Amygdala (tissue), 56 donors: ENCODE results near the gene C16orf95.
"Not testable (repeated sequence)": the region's sequence is repeated elsewhere in the genome, so short reads cannot be mapped to it uniquely, and the experiment has no call there.

Experiments
- DNase-seq, 56 donors: peaks; one replicate each; lab custom pipeline; 2025; lab: John Stamatoyannopoulos, UW

Gene C16orf95

DNA sequence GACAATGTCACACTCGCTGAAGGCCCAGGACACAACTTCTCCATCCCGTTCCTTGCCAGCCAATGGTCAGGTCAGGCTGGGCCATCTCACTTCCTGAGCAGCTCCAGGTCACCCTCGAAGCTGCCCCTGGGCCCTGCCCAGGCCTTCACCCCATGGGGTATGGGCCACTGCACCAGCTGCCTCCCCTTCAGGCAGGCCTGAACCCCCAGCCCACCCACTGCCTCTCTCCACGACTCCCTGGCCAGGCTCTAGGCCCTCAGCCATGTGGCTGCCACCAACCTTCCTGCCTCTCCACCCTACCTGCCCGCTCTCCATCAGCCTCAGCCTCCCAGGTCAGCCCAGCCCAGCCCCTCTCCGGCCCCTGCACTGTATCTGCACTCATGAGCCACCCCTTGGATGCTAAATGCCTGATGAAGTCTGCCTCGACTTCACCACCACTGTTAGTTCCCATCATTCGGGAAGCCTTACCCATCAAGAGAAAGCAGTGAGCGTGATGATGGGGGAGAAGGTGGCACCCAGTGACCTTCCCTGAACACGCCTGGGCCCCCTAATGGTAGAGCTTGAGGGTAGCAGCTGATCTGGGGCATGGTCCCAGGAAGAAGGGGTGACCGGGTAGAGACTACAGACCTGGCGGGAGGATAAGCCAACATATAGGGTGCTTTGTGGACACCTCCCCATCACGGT is 30.9 kb upstream of the C16orf95 start:
- DNase-seq = no peak

DNA sequence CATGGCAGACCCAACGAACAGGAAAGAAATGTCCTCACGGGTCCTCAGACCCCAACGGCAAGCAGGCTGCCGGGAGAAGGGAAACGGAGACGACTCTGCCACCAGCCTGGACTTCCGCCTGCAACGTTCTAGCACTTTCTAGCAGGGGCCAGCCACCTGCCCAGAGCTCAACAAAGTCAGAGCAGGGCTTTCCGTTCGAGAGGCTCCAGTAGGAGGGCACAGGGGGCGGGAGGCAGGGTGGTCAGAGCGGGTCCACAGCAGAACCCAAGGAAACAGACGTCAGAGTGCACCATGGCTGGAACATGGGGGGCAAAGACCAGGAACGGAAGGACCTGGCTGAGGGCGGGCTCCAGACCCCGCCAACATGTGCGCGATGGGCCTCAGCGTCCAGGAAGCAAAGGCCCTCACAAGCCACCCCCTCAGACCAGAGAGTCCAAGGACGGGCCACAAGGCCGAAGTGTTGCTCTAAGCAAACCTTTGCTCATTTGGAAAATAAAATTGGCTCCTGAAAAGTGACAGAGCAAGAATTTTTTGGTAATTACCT is 29.4 kb upstream of the C16orf95 start:
- no peak for DNase-seq

DNA sequence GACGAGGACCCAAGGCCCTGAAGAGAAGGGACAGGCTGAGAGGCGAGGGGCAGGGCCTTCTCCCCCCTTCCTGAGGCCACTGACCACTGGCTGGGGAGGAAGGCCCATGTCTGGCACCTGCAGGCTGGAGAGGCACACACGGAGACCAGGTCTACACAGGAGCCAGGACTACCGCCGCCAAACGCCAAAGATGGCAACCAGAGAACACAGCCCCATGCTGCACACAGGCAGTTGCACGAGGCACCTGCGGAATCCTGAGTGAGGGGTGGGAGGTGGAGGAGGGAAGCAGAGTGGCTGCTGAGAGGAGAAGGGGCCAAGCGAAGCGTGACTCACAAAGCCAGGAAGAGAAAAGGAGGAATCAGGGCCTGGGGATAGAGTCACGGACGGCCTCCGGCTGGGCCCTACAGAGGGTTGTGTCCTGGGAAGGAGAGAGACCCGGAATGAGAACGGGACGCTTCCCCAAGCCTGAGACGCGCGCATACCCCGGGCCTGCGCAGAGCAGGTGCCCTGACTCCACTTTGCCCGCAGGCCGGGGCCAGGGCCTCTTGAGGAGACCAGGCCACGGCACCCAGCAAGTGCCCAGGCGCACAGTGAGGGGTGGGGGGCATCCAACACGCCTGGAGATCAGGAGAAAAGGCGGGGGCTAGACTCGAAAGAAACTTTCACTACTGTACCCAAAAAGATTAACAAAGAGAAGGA is 28.7 kb upstream of the C16orf95 start:
- DNase-seq = no peak

DNA sequence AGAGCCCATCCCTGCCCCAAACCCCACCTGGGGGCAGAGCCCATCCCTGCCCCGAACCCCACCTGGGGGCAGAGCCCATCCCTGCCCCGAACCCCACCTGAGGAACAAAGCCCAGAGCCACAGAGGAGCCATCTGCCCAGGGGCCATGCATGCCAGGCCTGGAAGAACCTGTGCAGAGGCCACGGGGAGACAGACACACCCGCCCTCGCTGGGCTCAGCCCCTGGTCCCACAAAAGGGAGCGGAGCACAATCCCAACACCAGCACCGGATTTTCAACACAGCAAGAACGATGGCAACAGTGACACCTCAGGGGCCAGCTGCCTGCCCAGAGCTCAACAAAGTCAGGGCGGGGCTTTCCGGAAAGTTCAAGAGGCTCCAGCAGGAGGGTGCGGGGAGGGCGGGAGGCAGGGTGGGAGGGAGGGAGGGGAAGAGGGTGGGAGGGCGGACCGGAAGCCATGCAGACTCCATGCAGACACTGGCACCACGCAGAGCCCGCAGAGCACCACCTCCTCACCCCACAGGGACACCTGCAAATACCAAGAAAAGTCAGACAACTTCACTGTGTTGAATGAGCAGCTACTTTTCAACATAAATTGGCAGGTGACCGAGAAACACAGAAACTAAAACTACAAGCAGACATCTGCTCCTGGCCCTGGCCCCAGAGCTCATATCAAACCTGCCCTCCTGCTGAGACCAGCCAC is 27.9 kb upstream of the C16orf95 start:
- DNase-seq = no peak

DNA sequence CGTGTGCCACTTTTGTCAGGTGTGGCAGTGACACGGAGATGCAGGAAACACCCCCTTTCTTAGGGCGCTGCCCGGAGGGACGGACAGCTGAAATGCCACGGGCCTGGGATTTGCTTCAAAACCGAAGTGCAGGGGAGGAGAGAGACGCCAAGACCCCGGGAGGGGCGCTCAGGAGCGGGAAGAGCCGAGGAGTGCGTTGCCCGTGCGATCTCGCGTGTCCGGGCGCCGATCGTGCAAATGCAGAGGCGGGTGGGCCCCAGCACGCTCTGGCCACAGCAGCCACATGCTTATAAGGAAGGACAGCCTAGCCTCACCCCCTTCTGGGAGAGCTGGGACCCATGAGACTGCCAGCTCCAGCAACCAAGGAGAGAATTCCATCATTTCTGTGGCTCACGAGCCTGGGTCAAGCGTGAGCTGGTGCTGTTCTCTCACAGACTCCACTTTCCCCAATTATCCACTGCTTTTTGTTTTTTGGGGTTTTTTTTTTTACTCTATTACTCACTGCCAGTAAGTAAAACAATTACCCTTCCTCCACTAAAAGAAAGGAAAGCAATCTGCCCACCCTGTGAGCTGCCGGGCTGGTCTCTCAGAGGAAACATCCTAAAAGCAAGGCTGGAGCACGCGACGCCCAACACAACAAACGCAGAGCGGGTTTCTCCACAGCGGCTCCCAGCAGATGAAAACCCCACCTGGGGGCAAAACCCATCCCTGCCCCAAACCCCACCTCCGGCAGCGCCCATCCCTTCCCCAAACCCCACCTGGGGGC is 27.2 kb upstream of the C16orf95 start:
- DNase-seq = no peak

DNA sequence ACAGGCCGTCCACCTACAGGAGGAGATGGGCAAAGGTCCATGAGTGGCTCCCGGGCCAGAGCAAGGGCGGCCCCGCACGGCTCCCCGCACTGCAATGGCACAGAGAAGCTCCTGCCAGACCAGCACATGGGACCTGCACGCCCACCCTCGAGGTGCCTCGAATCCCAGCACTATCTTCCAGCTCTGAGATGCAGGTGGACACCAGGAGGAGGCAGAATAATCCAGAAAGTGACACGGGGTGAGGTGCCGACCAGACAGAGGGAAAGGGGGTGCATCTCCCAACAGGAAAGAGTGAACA is 26.5 kb upstream of the C16orf95 start:
- DNase-seq = no peak

DNA sequence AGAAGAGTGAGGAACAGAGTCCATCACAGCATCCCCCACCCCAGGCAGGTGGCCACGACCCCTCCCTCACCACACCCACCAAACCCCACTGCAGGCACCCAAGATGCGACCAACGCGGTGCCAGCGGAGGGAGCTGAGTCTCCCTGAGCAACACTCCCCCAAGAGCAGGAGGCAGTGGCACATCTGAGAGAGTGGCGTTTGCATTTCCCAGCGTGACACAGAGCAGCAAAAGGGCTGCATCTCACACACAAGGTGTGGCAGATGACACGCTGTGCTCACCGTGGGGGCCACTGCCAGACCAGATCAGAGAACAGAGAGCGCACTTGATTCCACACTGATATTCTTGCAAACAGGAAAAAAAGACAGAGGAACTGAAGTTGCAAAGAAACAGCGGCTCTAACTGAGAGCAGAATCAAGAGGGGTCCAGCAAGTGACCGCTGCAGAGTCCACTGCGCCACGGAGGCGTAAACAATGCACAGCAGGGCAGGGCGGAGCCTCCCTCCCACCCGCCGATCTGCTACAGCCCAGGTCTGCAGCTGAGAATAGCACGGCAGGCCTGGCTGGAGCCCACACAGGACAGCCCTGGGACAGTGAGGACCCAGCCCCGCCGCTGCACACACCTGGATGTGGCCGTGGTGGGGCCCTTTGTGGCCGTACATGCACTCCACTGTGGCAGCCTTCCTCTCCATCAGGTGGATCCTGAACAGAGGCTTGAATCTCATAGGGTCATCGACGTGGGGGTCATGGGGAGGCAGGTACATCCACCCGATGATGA is 26.0 kb upstream of the C16orf95 start:
- DNase-seq = no peak

DNA sequence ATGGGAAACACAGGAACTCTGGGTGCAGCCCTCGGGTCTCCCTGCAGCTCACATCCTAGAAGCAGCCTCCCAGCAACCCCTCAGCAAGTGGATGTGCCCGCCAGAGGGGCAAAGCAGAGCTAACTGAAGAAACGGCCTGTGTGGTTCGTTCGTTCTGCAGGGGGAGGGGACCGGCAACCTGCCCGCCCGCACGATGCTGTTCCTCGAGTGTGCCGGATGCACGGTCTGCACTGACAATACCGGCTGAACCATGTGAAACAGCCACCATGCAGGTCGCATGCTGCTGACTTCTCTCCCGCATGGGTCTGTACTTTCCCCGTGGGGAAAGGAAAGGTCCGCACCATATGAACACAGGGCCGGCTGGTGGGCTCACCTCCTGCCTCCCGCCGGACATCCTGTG is 25.3 kb upstream of the C16orf95 start:
- no peak for DNase-seq

DNA sequence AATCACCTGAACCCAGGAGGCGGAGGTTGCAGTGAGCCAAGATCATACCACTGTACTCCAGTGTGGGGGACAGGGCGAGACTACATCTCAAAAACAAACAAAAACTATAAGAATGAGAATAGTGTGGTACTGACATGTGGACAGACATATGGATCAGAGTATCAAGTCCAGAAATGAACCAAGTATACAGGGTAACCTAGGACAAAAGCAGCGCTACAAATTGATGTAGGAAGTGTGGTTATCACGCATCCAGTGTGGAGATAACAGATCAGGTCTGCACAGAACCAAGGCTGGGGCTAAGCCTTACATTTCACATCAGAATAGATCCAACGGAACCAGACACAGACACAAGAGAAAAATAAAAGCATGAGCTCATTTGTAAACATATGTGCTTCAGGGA is 23.0 kb upstream of the C16orf95 start:
- DNase-seq = no peak

DNA sequence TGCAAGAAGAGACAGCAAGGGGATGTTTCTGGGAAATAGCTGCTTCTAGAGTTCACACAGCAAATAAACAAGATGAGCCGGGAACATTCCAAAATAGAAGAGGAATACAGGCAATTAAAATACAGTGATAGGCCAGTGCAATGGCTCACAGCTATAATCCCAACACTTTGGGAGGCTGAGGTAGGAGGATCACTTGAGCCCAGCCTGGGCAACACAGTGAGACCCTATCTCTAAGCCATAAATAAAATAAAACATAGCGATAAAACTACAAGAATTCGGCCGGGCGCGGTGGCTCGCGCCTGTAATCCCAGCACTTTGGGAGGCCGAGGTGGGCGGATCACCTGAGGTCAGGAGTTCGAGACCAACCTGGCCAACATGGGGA is 22.5 kb upstream of the C16orf95 start:
- DNase-seq = not testable (repeated sequence)

DNA sequence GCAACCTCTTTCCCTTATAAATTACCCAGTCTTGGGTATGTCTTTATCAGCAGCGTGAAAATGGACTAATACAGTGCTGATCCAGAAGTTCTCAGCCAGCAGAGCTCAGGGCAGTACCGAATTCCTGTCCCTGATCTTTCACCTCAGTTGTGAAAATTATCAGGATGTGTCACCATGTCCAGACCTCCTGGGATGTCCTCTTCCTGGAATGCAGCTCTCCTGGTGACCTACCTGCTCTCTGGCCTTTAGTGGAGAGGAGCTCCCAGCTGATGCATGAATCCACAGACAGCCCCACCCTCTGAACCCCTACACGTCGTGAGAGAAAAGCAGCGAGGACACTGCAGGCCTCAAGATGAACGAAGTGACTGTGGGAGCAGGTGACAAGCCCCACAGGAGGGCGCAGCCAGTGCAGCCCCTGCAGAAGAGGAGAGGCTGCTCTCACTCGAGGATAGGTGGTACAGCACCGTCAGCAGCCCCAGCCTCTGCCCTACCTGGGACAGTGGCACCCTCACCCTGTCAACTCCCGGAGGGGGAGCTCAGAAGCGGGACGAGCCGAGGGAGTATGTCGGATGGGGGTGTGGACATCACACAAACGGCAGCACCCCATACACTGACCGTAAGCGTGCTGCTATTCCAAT is 22.0 kb upstream of the C16orf95 start:
- DNase-seq = no peak

DNA sequence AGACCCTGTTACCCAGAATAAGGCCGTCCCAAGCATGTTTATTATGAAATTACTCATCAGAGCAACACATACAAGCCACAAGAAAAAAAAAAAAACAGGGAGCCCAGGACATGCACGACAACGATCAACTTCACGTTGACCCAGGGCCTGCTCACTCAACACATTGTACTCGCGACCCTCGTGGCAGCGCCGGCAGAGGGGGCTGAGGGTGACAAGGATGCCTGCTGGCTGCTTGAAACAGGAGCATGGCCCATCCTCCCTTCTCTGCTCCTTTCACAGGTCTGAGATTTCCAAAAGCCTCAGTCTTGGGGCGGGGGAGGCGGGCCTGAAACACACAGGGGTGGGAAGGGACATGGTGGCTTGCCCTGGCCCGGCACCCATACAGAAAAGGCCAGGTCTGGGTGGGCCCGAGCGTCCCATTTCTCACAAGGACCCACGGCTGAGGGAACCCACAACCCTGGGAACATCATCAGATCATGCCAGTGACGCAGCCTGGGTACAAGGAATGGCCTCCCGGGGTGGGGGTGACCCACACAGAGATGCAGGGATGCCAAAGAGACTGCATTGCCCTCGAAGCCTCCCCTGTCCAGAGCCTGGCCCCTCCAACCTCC is 21.1 kb upstream of the C16orf95 start:
- no peak for DNase-seq

DNA sequence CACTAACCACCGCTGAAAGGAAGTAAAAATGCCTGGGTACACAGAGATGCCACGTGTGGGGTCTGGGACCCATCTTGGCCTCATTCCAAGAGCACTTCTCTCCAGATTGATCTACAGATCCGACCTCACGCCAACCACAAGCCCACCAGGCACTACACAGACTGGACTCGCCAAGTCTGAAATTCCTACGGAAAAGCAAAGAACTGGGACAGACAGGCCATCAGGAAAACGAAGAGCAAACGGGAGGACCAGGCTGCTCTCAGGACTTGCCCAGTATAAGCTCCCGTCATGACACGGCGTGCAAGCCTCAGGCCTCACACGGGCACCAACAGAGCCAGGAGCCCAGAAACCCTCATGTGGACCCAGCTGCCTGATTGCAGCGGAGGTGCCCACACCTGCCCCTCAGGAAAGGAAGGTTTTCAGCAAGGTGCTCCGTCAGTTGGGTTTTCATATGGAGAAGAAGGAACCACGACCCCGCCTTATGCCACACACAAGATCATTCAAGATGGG is 20.1 kb upstream of the C16orf95 start:
- DNase-seq = no peak

DNA sequence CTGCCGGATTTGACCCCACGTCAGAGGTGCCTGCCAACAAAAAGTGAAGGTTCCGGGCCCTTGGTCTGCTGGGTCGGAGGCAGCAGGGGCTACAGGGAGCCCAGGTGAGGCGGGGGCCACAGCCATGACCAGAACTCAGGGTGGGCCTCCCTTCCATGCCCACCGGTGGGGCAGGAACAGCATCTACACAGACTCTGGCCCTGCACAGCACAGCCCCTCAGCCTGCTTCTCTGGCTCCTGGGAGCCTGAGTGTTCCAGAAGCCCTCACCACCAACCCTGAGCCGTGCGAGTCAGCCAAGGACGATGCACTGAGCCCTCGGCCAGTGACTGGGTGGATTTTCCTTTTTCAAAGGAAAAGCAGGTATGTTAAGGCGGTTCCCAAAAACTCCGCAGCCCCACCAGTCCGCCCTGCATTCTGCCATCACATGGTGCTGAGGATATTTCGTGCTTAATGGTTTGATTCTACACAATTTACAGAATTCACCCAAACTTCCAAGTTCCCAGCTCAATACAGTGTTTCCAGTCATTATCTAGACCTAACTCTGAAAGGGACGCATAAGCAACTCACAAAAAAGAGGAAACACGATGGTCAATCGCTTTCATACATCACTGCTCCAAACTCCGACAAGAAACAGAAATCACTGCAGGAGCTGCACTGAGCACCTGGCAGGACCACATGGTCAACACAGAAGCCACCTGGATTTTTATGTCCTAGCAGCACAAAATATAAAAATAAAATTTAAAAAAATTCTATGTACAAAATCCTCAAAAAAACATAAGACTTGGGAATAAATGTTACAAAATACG is 19.4 kb upstream of the C16orf95 start:
- DNase-seq = no peak

DNA sequence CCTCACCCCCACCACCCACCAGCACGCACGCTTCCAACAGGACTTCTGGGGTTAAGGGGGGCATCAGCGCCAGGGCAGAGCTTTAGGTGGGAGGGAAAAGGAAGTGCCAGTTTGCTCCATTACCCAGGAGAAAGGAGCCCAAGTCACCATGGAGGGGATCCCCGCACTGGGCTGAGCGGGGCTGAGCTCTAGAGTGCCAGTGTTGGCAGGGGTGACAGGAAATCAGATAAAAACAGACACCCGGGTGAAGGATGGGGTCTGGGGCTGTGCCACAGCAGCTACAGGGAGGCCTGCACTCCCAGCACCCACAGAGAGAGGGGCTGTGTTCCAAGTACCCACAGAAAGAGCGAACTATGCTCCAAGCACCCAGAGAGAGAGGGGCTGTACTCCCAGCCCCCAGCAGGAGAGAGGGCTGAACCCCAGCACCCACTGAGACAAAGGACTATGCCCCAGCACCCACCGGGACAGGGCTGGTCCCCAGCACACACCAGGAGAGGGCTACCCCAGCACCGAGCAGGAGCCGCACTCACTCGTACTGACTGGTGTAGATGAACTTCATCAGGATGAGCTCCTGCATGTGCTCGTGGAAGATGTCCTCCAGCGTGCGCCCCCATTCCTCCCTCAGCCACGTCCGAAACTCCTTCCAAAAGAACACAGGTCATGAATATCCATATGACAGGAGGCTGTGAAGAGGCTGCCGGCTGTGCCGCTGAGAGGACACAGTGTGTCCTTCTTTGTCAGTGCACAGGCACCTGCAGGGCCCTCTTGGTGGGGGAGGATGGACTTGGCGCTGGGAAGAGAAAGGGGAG is 18.6 kb upstream of the C16orf95 start:
- DNase-seq = no peak

DNA sequence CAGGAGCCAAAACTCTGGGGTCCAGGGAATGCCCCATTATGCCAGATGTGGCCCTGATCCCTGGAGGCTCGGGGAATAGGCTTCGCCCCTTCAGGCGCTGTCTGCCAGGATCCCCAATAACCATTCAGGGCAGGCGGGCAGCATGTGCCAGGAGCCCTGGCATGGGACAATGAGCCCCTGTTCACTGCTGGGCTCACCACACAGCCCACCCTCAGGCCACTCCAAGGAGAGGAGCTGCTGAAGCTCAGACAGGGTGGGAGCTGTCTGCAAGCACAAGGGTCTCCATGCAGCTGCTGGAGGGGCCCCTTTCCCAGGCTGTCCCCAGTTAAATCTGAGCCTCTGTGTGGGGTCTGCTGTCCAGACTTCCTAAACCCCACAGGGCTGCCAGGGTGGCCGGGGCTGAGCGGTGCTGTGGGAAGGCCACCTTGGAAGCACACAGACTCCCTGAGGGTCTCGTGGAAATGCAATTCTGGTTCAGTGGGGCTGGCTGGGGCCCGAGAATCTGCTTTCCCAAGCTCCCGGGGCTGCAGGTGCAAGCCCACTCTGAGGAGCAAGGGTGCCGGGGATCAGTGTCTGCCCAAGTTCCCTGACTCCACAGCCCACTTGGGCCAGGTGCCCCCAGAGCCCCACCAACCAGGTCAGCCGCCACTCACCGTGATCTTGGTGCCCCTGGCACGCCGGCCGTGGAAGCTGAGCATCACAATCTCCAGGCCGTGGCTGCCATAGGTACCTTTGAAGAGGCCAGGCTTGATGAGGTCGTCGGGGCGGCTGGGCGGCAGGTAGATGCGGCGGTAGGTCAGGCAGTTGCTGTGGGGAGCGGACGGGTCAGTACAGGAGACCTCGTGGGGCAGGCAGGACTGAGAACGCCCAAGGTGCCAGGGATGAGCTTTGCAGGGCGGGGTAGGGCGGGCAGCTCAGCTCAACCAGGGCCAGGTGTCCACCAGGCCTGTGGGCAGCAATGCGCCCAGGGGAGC is 17.7 kb upstream of the C16orf95 start:
- DNase-seq = peak in 12 of 56 donors; percentile 5 to 33 (median 26)
